Keratinocyte (primary cell): ENCODE results near the gene VTI1A. TPM values are rescaled to one million over a fixed set of nuclear protein-coding genes. Genes with fewer than 3 reads are reported as not detected.

ENCODE experiments used
- DNase-seq: peaks from one replicate; pipeline ENCODE4 v3.0.0-alpha.2; 2011; ENCODE audit warnings: low read depth, missing footprints, low spot score
- FAIRE-seq: peaks from 2 replicates; lab custom pipeline; 2011; peaks lifted over from hg19 to GRCh38; lab: Jason Lieb, UNC
- H2AFZ ChIP-seq: 2 replicates; pipeline ENCODE4 v1.6.0; 2012; ENCODE audit warnings: low read length, control low read depth, inconsistent platforms; ENCODE audit not compliant: control insufficient read depth
- H3K27ac ChIP-seq: 2 replicates; pipeline ENCODE4 v1.5.1; 2011; ENCODE audit warnings: low read length; ENCODE audit not compliant: control insufficient read depth, insufficient read depth
- H3K27me3 ChIP-seq: 3 replicates; pipeline ENCODE4 v1.6.0; 2011; ENCODE audit warnings: low read length; ENCODE audit not compliant: control insufficient read depth, insufficient read depth; ENCODE audit errors: extremely low read depth
- H3K36me3 ChIP-seq, 2 experiments: 2 replicates in 1 of 2; 3 replicates in 1 of 2; pipeline ENCODE4 v1.5.1; 2011; ENCODE audit warnings: low read length in 2 of 2, mild to moderate bottlenecking in 1 of 2; ENCODE audit not compliant: control insufficient read depth in 2 of 2, insufficient read depth in 2 of 2; ENCODE audit errors: extremely low read depth in 1 of 2
- H3K4me1 ChIP-seq: 3 replicates; pipeline ENCODE4 v1.5.1; 2011; ENCODE audit warnings: low read length; ENCODE audit not compliant: control insufficient read depth, insufficient read depth; ENCODE audit errors: extremely low read depth
- H3K4me2 ChIP-seq: 3 replicates; pipeline ENCODE4 v1.6.0; 2011; ENCODE audit warnings: low read depth, low read length; ENCODE audit not compliant: control insufficient read depth, insufficient read depth; ENCODE audit errors: extremely low read depth
- H3K4me3 ChIP-seq, 3 experiments: fragments of 200-600 bp in 1 of 3; sonication (generic) in 1 of 3; 2 replicates in 2 of 3; 3 replicates in 1 of 3; pipeline ENCODE4 v1.5.1; 2011 to 2016; ENCODE audit warnings: low read length in 3 of 3, mild to moderate bottlenecking in 3 of 3, control low read depth in 2 of 3, inconsistent platforms in 1 of 3, low read depth in 1 of 3, mixed read lengths in 1 of 3, mixed run types in 1 of 3, moderate library complexity in 1 of 3; ENCODE audit not compliant: control insufficient read depth in 2 of 3, insufficient read depth in 2 of 3; ENCODE audit errors: extremely low read depth in 1 of 3
- H3K79me2 ChIP-seq: 2 replicates; pipeline ENCODE4 v1.6.0; 2012; ENCODE audit warnings: low read length; ENCODE audit not compliant: control insufficient read depth, insufficient read depth
- H3K9ac ChIP-seq: 3 replicates; pipeline ENCODE4 v1.6.0; 2011; ENCODE audit warnings: low read length; ENCODE audit not compliant: control insufficient read depth, insufficient read depth; ENCODE audit errors: extremely low read depth
- H3K9me1 ChIP-seq: 3 replicates; pipeline ENCODE4 v1.6.0; 2011; ENCODE audit warnings: low read length; ENCODE audit not compliant: control insufficient read depth, insufficient read depth; ENCODE audit errors: extremely low read depth
- H3K9me3 ChIP-seq: 2 replicates; pipeline ENCODE4 v1.5.1; 2012; ENCODE audit warnings: low read depth, low read length; ENCODE audit not compliant: control insufficient read depth
- H4K20me1 ChIP-seq: 3 replicates; pipeline ENCODE4 v1.6.0; 2011; ENCODE audit warnings: low read length; ENCODE audit not compliant: control insufficient read depth, insufficient read depth; ENCODE audit errors: extremely low read depth
- CTCF ChIP-seq, 3 experiments: IDR thresholded peaks in 1 of 3; conservative IDR thresholded peaks in 1 of 3; optimal IDR thresholded peaks in 1 of 3; 2 replicates in 2 of 3; 3 replicates in 1 of 3; pipeline versions ENCODE3 to v1.5.1; 2011; ENCODE audit warnings: low read length in 3 of 3, mild to moderate bottlenecking in 3 of 3, moderate library complexity in 2 of 3, control low read depth in 1 of 3, inconsistent platforms in 1 of 3; ENCODE audit not compliant: insufficient read depth in 2 of 3; ENCODE audit errors: extremely low read depth in 1 of 3
- EZH2 ChIP-seq: IDR thresholded peaks from one replicate; pipeline ENCODE4 v1.6.1; 2012; ENCODE audit warnings: inconsistent platforms, mild to moderate bottlenecking, low read length, moderate library complexity
- dilution Hi-C: fragments of 300-500 bp; cut with MboI; formaldehyde crosslinking; loops from one replicate; pipeline ENCODE4 v1.7.0; 2020; ENCODE audit warnings: low sequenced_read_pairs; ENCODE audit not compliant: extremely low pct_ligation_motif_present
- polyA plus RNA-seq, 5 experiments: library from polyadenylated mRNA; depleted of rRNA in 3 of 5; stranded (reverse) in 3 of 5; stranded (forward) in 1 of 5; unstranded in 1 of 5; fragments of >200 nt; gene quantifications; 1 replicate in 1 of 5; 2 replicates in 3 of 5; 3 replicates in 1 of 5; pipeline versions ENCODE4 v1.2.1 to v1.2.3, GENCODE V29; 2011 to 2012; ENCODE audit warnings: missing spikeins in 2 of 5, low read depth in 1 of 5, low replicate concordance in 1 of 5

Gene VTI1A
- polyA plus RNA-seq, 1 donor (not counting 4 experiments of a cell fraction or from before 2014, with no cell fraction given) = 18.5 TPM

GRCh38 chr10:112465299-112465883, 18.4 kb downstream of the VTI1A start:
- no peak overlapping the region for H2AFZ ChIP-seq
- H3K4me1 ChIP-seq = peaks cover 11% of the 10 kb centered on the region
- DNase-seq (no peak), FAIRE-seq (no peak)
- peaks cover 5 to 11% of the 10 kb centered on the region in 2 experiments for H3K36me3 ChIP-seq
- no peaks in the 10 kb centered on the region for H3K9me1 ChIP-seq
- no peaks in the 10 kb centered on the region for H3K9me3 ChIP-seq
- no peak overlapping the region for H3K9ac ChIP-seq
- H3K4me3 ChIP-seq = no peak overlapping the region
- no peaks in the 10 kb centered on the region for H4K20me1 ChIP-seq
- no peak overlapping the region for H3K4me2 ChIP-seq
- H3K27me3 ChIP-seq = no peaks in the 10 kb centered on the region
- no peak for TF ChIP-seq CTCF (optimal IDR thresholded peaks at IDR 0.05 in 1 of 3, IDR thresholded peaks at IDR 0.05 in 1 of 3, conservative IDR thresholded peaks at IDR 0.05 in 1 of 3; ENCODE audit: extremely low read depth in 1 of 3, insufficient read depth in 2 of 3, low read length in 3 of 3)
- no peak for TF ChIP-seq EZH2
- H3K79me2 ChIP-seq = no peaks in the 10 kb centered on the region
- no peak overlapping the region for H3K27ac ChIP-seq
- dilution Hi-C loops = no loop called here

DNA sequence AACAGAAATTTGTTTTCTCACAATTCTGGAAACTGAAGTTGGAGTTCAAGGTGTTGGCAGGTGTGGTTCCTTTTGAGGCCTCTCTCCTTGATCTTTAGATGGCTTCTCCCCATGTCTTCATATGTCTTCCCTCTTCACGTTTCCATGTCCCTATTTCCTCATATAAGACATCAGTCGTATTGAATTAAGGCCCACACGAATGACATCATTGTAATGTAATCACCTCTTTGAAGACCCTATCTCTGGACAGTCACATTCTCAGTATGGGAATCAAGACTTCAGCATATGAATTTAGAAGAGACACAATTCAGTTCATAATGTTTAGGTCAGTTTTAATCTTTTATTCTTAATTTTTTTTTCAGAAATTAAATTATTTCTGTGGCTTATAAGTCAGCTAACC, 19.8 kb downstream of the VTI1A start:
- Histone ChIP-seq H2AFZ (no peak overlapping the region), H4K20me1 (no peaks in the 10 kb centered on the region), H3K4me2 (no peak overlapping the region), H3K27me3 (no peaks in the 10 kb centered on the region), H3K9me1 (no peaks in the 10 kb centered on the region), H3K36me3 (peaks cover 5 to 11% of the 10 kb centered on the region in 2 experiments), H3K27ac (no peak overlapping the region), H3K4me3 (no peak overlapping the region), H3K9me3 (no peaks in the 10 kb centered on the region), H3K9ac (no peak overlapping the region), H3K4me1 (no peaks in the 10 kb centered on the region), H3K79me2 (no peaks in the 10 kb centered on the region)
- DNase-seq = no peak
- dilution Hi-C loops = no loop called here
- no peak for FAIRE-seq
- no peak for TF ChIP-seq EZH2
- no peak for TF ChIP-seq CTCF (optimal IDR thresholded peaks at IDR 0.05 in 1 of 3, IDR thresholded peaks at IDR 0.05 in 1 of 3, conservative IDR thresholded peaks at IDR 0.05 in 1 of 3; ENCODE audit: extremely low read depth in 1 of 3, insufficient read depth in 2 of 3, low read length in 3 of 3)
